Measurements from ENCODE around the gene PINK1. TPM values are rescaled to one million over a fixed set of nuclear protein-coding genes. Genes with fewer than 3 reads are reported as not detected.

PINK1 gene
- total and polyA plus RNA-seq, 2 donors (not counting 1 experiment from before 2014, with no cell fraction given), result 51.9 to 106 TPM

DNA sequence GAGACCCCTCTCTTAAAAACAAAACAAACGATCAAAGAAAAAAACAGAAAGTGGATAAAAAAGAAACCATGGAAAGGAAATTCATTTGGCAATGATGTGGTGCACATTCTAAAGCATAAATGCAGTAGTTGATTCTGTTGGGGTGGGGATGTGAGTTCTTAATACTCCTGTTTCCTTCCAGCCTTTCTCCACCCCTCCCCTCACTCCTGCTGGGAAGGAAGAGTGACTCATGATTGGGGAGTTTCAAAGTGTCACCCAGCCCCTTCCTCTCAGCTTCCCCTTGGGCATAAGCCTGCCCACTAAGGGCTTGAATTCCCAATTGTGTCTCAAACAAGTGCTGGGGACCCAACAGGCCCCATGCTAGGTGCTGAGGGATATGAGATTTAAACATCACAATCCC lies 6.7 kb upstream of the PINK1 start:
- H3K4me1 ChIP-seq (ENCODE audit: control insufficient read depth, extremely low read depth, insufficient read depth, low read length), result no peaks in the 10 kb centered on the region
- H3K27ac ChIP-seq (ENCODE audit: insufficient read depth, low read length), result no peak overlapping the region
- no peaks in the 10 kb centered on the region for H4K20me1 ChIP-seq (ENCODE audit: control insufficient read depth, extremely low read depth, insufficient read depth, low read length)
- H3K36me3 ChIP-seq (ENCODE audit: control insufficient read depth, insufficient read depth, low read length), result no peaks in the 10 kb centered on the region
- no peaks in the 10 kb centered on the region for H3K27me3 ChIP-seq (ENCODE audit: control insufficient read depth, insufficient read depth, low read length)
- no peaks in the 10 kb centered on the region for H3K79me2 ChIP-seq (ENCODE audit: control insufficient read depth, insufficient read depth, low read length)
- DNase-seq (ENCODE audit: low read depth in 2 of 2), result no peak
- no peaks in the 10 kb centered on the region for H3K9me3 ChIP-seq (ENCODE audit: control insufficient read depth, insufficient read depth, low read depth, low read length)
- no peak overlapping the region for H3K4me3 ChIP-seq (replicated peaks in 1 of 4; ENCODE audit: control extremely low read depth in 1 of 4, insufficient read depth in 1 of 4, low read depth in 3 of 4, low read length in 4 of 4)
- no peak overlapping the region for H3K4me2 ChIP-seq (ENCODE audit: extremely low read depth, insufficient read depth, low read length)
- no peak overlapping the region for H3K9ac ChIP-seq (ENCODE audit: insufficient read depth, low read length)
- TF ChIP-seq CTCF (conservative IDR thresholded peaks at IDR 0.05 in 1 of 2, IDR thresholded peaks at IDR 0.05 in 1 of 2; ENCODE audit: low read depth in 1 of 2, low read length in 2 of 2) (no peak), EZH2 (IDR thresholded peaks at IDR 0.05; ENCODE audit: low read length, missing control alignments) (no peak)
- H2AFZ ChIP-seq (ENCODE audit: low read length), result no peak overlapping the region

GRCh38 chr1:20630729-20631128 lies 2.5 kb upstream of the PINK1 start:
- Histone ChIP-seq H2AFZ (ENCODE audit: low read length) (no peak overlapping the region), H4K20me1 (ENCODE audit: control insufficient read depth, extremely low read depth, insufficient read depth, low read length) (no peaks in the 10 kb centered on the region), H3K4me1 (ENCODE audit: control insufficient read depth, extremely low read depth, insufficient read depth, low read length) (peaks cover 4% of the 10 kb centered on the region), H3K27me3 (ENCODE audit: control insufficient read depth, insufficient read depth, low read length) (no peaks in the 10 kb centered on the region), H3K4me2 (ENCODE audit: extremely low read depth, insufficient read depth, low read length) (no peak overlapping the region), H3K36me3 (ENCODE audit: control insufficient read depth, insufficient read depth, low read length) (no peaks in the 10 kb centered on the region), H3K4me3 (replicated peaks in 1 of 4; ENCODE audit: control extremely low read depth in 1 of 4, insufficient read depth in 1 of 4, low read depth in 3 of 4, low read length in 4 of 4) (no peak overlapping the region), H3K27ac (ENCODE audit: insufficient read depth, low read length) (no peak overlapping the region), H3K9me3 (ENCODE audit: control insufficient read depth, insufficient read depth, low read depth, low read length) (no peaks in the 10 kb centered on the region), H3K79me2 (ENCODE audit: control insufficient read depth, insufficient read depth, low read length) (no peaks in the 10 kb centered on the region), H3K9ac (ENCODE audit: insufficient read depth, low read length) (no peak overlapping the region)
- DNase-seq (ENCODE audit: low read depth in 2 of 2), result no peak
- TF ChIP-seq EZH2 (IDR thresholded peaks at IDR 0.05; ENCODE audit: low read length, missing control alignments) (no peak), CTCF (conservative IDR thresholded peaks at IDR 0.05 in 1 of 2, IDR thresholded peaks at IDR 0.05 in 1 of 2; ENCODE audit: low read depth in 1 of 2, low read length in 2 of 2) (no peak)

- no peak overlapping the region for H3K4me3 ChIP-seq (replicated peaks in 1 of 4; ENCODE audit: control extremely low read depth in 1 of 4, insufficient read depth in 1 of 4, low read depth in 3 of 4, low read length in 4 of 4)
- H4K20me1 ChIP-seq (ENCODE audit: control insufficient read depth, extremely low read depth, insufficient read depth, low read length), result no peaks in the 10 kb centered on the region
- H3K36me3 ChIP-seq (ENCODE audit: control insufficient read depth, insufficient read depth, low read length), result no peaks in the 10 kb centered on the region
- H3K79me2 ChIP-seq (ENCODE audit: control insufficient read depth, insufficient read depth, low read length), result no peaks in the 10 kb centered on the region
- no peak for DNase-seq (ENCODE audit: low read depth in 2 of 2)
- no peak overlapping the region for H3K27ac ChIP-seq (ENCODE audit: insufficient read depth, low read length)
- TF ChIP-seq EZH2 (IDR thresholded peaks at IDR 0.05; ENCODE audit: low read length, missing control alignments) (no peak), CTCF (conservative IDR thresholded peaks at IDR 0.05 in 1 of 2, IDR thresholded peaks at IDR 0.05 in 1 of 2; ENCODE audit: low read depth in 1 of 2, low read length in 2 of 2) (no peak)
- no peaks in the 10 kb centered on the region for H3K9me3 ChIP-seq (ENCODE audit: control insufficient read depth, insufficient read depth, low read depth, low read length)
- no peak overlapping the region for H3K9ac ChIP-seq (ENCODE audit: insufficient read depth, low read length)
- no peak overlapping the region for H3K4me2 ChIP-seq (ENCODE audit: extremely low read depth, insufficient read depth, low read length)
- no peak overlapping the region for H2AFZ ChIP-seq (ENCODE audit: low read length)
- H3K4me1 ChIP-seq (ENCODE audit: control insufficient read depth, extremely low read depth, insufficient read depth, low read length), result peaks cover 4% of the 10 kb centered on the region
- H3K27me3 ChIP-seq (ENCODE audit: control insufficient read depth, insufficient read depth, low read length), result no peaks in the 10 kb centered on the region
Observed at GRCh38 chr1:20632386-20632785, 872 bp upstream of the PINK1 start.
